ENCODE results near the gene CIB4.

Gene CIB4

GRCh38 chr2:26540961-26541360 lies 100.2 kb downstream of the CIB4 start:
- no peak for DNase-seq

GRCh38 chr2:26540306-26540705 lies 100.9 kb downstream of the CIB4 start:
- DNase-seq, result no peak

GRCh38 chr2:26537826-26538475 lies 103.2 kb downstream of the CIB4 start:
- no peak for DNase-seq

- no peak for DNase-seq
Observed at GRCh38 chr2:26537069-26537825, 103.9 kb downstream of the CIB4 start.

DNA sequence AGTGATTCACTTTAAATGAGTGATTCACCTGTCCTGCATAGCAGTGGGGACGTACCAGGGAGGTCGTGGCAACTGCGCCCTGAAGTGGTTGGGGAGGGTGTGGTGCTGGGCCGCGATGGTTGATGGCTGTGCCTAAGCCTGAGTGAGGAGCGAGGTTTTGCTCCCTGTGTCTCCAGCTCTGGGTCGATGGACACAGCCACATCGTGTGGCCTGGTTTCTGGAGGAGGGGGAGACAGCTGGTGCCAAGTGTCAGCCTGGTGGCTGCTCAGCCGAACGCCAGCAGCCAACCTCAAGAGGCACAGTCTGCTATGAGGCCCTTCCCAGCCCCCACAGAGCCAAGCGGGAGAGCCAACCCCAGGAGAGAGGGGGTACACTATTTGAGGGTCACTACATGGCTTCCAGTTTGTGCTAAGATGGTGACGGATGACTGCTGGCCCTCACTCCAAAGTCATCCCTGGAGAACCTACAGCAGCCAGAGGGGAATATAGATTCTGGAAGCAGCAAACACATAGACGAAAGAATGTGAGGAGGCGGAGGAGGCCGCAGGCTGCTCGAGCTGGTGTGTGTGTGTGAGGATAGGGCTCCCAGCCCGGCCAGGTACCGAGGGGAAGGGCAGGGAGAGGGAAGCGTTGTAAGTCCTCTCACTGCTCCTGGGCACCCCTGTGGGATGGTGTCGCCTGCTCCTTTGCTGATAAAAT lies 104.6 kb downstream of the CIB4 start:
- DNase-seq, result no peak

DNA sequence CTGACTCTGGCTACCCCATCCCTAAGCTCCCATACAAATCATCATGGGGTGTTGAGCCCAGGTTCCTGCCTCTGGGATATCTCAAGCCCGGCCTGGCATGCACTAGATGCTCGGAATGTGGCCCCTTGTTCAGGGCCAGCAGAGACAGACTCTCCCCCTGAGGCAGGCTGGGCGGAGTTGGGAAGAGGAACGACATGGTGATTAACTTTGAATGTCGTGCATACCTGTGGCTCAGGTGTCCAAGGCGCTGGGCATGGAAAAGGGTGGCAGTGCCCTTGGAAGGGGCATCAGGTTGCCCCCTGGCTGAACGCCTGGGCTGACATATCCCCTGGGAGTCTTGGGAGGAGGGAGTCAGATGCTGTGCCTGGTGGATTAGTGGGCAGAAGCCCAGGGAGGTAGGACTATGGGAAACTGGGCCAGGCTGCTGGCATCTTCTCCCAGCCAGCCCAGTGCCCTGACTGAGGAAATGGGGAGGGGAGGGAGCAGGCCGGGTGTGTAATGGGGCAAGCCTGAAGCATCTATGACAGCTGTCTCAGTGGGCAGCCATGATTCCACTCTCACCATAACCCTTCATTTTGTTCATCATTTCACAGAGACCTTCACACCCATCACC lies 105.4 kb downstream of the CIB4 start:
- DNase-seq, result no peak

DNA sequence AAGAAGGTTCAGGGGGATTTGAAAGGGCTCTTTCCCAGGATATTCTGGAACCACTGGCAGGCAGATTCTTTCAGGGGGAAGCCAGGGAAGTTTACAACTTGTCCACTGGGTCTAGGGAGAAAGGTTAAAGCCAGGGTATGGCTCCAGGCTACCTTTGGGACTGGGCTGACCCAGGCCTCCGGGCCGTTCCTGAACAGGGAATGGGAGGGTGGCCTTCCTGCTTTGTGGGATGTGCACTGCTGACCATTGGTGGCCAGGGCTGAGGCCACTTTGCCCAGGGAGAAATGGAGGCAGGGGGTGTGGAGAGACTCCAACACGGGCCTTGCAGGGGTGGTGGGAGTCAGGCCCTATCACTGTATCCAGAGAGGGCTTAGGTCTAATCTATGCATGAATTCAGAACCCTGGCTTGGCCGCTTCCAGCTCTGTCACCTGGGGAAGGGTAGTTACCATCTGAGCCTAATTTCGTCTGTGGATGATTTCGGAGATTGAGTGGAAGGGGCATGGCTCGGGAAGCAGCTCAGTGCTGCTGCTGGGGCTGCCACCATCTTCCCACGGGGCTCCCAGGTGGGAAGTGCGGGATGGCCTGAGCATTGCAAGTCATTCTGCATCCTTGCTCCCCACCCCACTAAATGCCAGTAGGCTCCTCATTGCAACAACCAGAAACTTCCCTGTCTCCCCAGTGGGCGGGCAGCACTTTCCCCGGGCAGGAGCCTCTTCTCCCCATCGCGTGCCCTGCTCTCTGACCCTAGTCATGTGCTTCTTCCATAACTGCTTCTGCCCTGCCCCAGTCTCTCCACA lies 106.1 kb downstream of the CIB4 start:
- DNase-seq, result no peak

DNA sequence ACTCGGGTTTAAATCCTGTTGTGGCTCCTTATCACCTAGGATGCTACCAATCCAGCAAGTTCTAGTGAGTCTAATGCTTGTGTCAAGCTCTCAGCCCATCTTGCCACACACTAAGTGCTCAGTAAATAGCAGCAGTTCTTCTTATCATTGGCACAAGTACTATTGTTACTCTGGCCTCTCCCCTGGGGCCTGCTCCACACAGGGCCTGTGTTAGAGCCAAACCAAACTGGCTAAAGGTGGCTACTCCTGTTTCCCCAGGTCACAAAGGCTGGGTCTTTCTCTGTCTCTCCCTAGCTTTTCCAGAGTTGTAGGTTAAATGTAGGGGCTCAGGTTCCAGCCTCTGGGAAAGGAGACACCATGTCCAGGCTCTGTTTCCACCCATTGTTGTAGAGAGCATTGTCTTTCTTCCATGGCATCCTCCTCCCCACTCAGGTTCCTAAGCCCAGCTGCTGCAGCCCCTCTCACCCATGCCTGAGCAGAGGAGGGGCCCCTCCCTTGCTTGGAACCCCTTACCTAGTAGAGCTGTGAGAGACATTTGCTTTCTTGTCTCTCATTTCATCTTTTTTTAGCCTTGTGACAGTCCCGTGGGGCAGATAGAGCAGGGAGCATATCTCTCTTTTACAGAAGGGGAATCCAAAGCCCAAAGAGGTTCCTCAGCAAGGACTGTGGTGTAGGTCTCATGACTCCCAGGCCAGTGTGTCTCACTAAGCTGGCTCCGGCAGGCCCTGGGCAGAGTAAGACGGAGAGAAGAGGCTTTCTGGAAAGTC lies 106.9 kb downstream of the CIB4 start:
- DNase-seq, result no peak

DNA sequence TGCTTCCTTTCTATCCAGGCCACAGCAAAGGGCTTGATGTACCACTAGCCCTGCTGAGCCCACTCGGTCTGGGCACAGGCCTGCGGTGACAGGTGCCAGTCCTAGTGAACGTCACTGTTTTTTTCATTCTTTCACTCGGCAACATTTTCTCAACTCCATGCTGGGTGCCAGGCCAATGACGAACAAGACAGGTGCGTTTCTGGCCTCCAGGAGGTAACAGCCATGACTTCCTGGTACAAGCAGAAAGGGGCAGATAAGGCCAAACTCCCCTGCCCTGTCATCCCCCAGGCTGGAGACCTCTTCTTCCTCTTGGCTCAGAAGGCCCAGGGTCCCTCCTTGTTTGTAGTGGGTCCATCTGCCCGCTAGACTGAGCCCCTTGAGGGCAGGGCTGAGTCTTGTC lies 107.5 kb downstream of the CIB4 start:
- no peak for DNase-seq

- DNase-seq, result no peak
Observed at GRCh38 chr2:26532301-26533250, 108.6 kb downstream of the CIB4 start.

Measured in NCI-H446 treated with DMSO at 0.1 percent for 48 hours (cell line).